HS-27A (cell line): ENCODE data around the gene HMG20B.
"Not testable (repeated sequence)": the region's sequence is repeated elsewhere in the genome, so short reads cannot be mapped to it uniquely, and the experiment has no call there.

ENCODE experiments used
- DNase-seq: peaks from one replicate; pipeline ENCODE4 v3.0.0-alpha.2; 2012; ENCODE audit warnings: low read depth, missing footprints

Gene HMG20B

GRCh38 chr19:3556423-3556977, 16.2 kb upstream of the HMG20B start:
- no peak for DNase-seq

- no peak for DNase-seq
Measured at GRCh38 chr19:3556978-3557460, 15.7 kb upstream of the HMG20B start.

GRCh38 chr19:3557461-3558248, 15.1 kb upstream of the HMG20B start, which contains the start of gene MFSD12:
Gene MFSD12, minus strand, starts transcription at chr19:3557586. Its CDS starts 183 bp downstream, at chr19:3557403.
- DNase-seq: peak; percentile 56

GRCh38 chr19:3563709-3564524, 8.8 kb upstream of the HMG20B start:
- no peak for DNase-seq

- no peak for DNase-seq
Measured at GRCh38 chr19:3565139-3565538, 7.6 kb upstream of the HMG20B start.

- not testable (repeated sequence) for DNase-seq
Measured at GRCh38 chr19:3570042-3570441, 2.7 kb upstream of the HMG20B start.

- DNase-seq: no peak
Measured at GRCh38 chr19:3570606-3571011, 2.1 kb upstream of the HMG20B start.

GRCh38 chr19:3572132-3572854, 451 bp upstream of the HMG20B start:
- peak; percentile 90 for DNase-seq

- DNase-seq: no peak
Measured at GRCh38 chr19:3573162-3573857, 566 bp downstream of the HMG20B start.

GRCh38 chr19:3573858-3574637, 1.3 kb downstream of the HMG20B start:
- no peak for DNase-seq

GRCh38 chr19:3575260-3575741, 2.6 kb downstream of the HMG20B start:
- DNase-seq: no peak

GRCh38 chr19:3575949-3576673, 3.4 kb downstream of the HMG20B start:
- no peak for DNase-seq

GRCh38 chr19:3576696-3577443, 4.1 kb downstream of the HMG20B start:
- DNase-seq: no peak

- no peak for DNase-seq
Measured at GRCh38 chr19:3577723-3578344, 5.1 kb downstream of the HMG20B start.

GRCh38 chr19:3578390-3578789, 5.6 kb downstream of the HMG20B start:
- DNase-seq: no peak

- DNase-seq: peak; percentile 57
Measured at GRCh38 chr19:3580156-3580934, 7.6 kb downstream of the HMG20B start.

- not testable (repeated sequence) for DNase-seq
Measured at GRCh38 chr19:3581792-3582191, 9.0 kb downstream of the HMG20B start.
